Esophagus muscularis mucosa (tissue), 4 donors: Measurements from ENCODE around the gene COL9A2.

Source experiments
- EP300 ChIP-seq: sonication (generic); formaldehyde crosslinking; IDR thresholded peaks from one replicate; pipeline ENCODE4 v1.6.1; 2017; ENCODE audit warnings: antibody characterized with exemption
- POLR2A ChIP-seq: fragments of 450-650 bp; IDR thresholded peaks from one replicate; pipeline ENCODE4 v1.6.1; 2017; ENCODE audit warnings: antibody characterized with exemption, moderate library complexity, mild to moderate bottlenecking, low read depth
- POLR2AphosphoS5 ChIP-seq, 2 donors: sonication (generic); formaldehyde crosslinking; IDR thresholded peaks; one replicate each; pipeline ENCODE4 v1.6.1; 2017; ENCODE audit warnings: antibody characterized with exemption in 2 of 2
- TF ChIP-seq, protein P1 (sequence below), 3 experiments: fragments of 200-600 bp in 2 of 3; fragments of 450-650 bp in 1 of 3; sonication (generic) in 2 of 3; IDR thresholded peaks; one replicate each; pipeline ENCODE4 v1.5.1; 2017 to 2019; ENCODE audit warnings: antibody characterized with exemption in 3 of 3, mild to moderate bottlenecking in 2 of 3, moderate library complexity in 1 of 3

- TF ChIP-seq, protein P1, sequence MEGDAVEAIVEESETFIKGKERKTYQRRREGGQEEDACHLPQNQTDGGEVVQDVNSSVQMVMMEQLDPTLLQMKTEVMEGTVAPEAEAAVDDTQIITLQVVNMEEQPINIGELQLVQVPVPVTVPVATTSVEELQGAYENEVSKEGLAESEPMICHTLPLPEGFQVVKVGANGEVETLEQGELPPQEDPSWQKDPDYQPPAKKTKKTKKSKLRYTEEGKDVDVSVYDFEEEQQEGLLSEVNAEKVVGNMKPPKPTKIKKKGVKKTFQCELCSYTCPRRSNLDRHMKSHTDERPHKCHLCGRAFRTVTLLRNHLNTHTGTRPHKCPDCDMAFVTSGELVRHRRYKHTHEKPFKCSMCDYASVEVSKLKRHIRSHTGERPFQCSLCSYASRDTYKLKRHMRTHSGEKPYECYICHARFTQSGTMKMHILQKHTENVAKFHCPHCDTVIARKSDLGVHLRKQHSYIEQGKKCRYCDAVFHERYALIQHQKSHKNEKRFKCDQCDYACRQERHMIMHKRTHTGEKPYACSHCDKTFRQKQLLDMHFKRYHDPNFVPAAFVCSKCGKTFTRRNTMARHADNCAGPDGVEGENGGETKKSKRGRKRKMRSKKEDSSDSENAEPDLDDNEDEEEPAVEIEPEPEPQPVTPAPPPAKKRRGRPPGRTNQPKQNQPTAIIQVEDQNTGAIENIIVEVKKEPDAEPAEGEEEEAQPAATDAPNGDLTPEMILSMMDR (IDR thresholded peaks at IDR 0.05): no peak
- no peak for TF ChIP-seq EP300
- no peak for TF ChIP-seq POLR2A
- no peak for TF ChIP-seq POLR2AphosphoS5 (IDR thresholded peaks at IDR 0.05)
Measured at GRCh38 chr1:40255231-40255630, 61.9 kb downstream of the COL9A2 start.
